ENCODE results near the gene KLF11.

DNA sequence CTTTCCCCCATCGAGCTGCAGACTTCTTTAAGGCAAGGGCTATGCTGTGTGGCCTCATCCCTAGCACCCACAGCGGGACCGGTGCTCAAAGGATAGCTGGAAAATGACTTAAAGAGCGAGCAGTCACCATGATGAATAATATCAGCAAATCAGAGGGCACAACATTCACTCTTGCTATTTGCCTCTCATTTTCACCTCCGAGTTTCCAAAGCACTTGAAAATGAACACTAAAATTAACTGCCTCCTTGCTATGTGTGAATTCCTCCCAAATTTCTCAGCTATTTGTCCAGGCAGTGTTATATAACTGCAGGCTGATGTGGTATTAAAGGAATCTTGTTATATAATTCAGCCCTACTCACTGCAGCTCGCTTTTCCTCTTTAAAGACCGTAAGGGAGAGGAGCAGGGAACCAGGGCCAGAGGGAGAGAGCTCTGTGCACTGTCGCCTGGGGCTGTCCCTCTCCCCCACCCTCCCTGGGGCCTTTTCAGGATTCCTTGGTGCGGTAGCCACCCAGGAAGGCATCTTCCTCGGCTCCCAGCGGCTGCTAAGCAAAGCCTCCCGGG, 35.4 kb downstream of the KLF11 start:
- TF ChIP-seq, protein P1, sequence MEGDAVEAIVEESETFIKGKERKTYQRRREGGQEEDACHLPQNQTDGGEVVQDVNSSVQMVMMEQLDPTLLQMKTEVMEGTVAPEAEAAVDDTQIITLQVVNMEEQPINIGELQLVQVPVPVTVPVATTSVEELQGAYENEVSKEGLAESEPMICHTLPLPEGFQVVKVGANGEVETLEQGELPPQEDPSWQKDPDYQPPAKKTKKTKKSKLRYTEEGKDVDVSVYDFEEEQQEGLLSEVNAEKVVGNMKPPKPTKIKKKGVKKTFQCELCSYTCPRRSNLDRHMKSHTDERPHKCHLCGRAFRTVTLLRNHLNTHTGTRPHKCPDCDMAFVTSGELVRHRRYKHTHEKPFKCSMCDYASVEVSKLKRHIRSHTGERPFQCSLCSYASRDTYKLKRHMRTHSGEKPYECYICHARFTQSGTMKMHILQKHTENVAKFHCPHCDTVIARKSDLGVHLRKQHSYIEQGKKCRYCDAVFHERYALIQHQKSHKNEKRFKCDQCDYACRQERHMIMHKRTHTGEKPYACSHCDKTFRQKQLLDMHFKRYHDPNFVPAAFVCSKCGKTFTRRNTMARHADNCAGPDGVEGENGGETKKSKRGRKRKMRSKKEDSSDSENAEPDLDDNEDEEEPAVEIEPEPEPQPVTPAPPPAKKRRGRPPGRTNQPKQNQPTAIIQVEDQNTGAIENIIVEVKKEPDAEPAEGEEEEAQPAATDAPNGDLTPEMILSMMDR (IDR thresholded peaks at IDR 0.05; ENCODE audit: extremely low read depth in 1 of 2, insufficient read depth in 1 of 2, low read depth in 1 of 2, low read length in 2 of 2), result no peak
- TF ChIP-seq EZH2 (IDR thresholded peaks at IDR 0.05; ENCODE audit: borderline replicate concordance, low read depth, low read length, severe bottlenecking), result no peak
- TF ChIP-seq POLR2A (IDR thresholded peaks at IDR 0.05; ENCODE audit: low read depth, low read length), result no peak
- TF ChIP-seq POLR2AphosphoS5 (IDR thresholded peaks at IDR 0.05; ENCODE audit: insufficient read depth, low read depth, low read length), result no peak
- no peak for TF ChIP-seq MAX (IDR thresholded peaks at IDR 0.05; ENCODE audit: insufficient read depth, insufficient read length)
- TF ChIP-seq MYC (IDR thresholded peaks at IDR 0.05; ENCODE audit: low read depth, low read length), result no peak
- no peak for TF ChIP-seq FOS (IDR thresholded peaks at IDR 0.05; ENCODE audit: borderline replicate concordance, insufficient read depth, low read length)
- TF ChIP-seq JUN (IDR thresholded peaks at IDR 0.05; ENCODE audit: borderline replicate concordance, insufficient read depth, insufficient read length, low read depth), result no peak

Measured in endothelial cell of umbilical vein (primary cell).